NB4 (cell line): Measurements from ENCODE around the gene ZNF154.
A peak's percentile ranks its signal among the peaks of the same experiment; 100 is the strongest.
"Not testable (repeated sequence)": the region's sequence is repeated elsewhere in the genome, so short reads cannot be mapped to it uniquely, and the experiment has no call there.

Source experiments
- DNase-seq: peaks from one replicate; pipeline ENCODE4 v3.0.0; 2010; ENCODE audit warnings: low read depth
- H3K4me3 ChIP-seq: one replicate; pipeline ENCODE4 v1.5.1; 2011; ENCODE audit warnings: mild to moderate bottlenecking, low read depth, low read length, moderate library complexity
- MYC ChIP-seq: IDR thresholded peaks from 2 replicates; pipeline ENCODE4 v1.6.1; 2011; ENCODE audit warnings: low read depth, low read length
- POLR2A ChIP-seq: IDR thresholded peaks from 2 replicates; pipeline ENCODE4 v1.6.1; 2011; ENCODE audit warnings: mild to moderate bottlenecking; ENCODE audit not compliant: insufficient read length; ENCODE audit errors: extremely low read depth
- TF ChIP-seq, protein P1 (sequence below): IDR thresholded peaks from 2 replicates; pipeline ENCODE4 v1.6.1; 2011; ENCODE audit warnings: low read depth, low read length
- TF ChIP-seq, protein P2 (sequence below): IDR thresholded peaks from one replicate; pipeline ENCODE4 v1.5.1; 2012; ENCODE audit warnings: low read depth, low read length

The ZNF154 gene

DNA sequence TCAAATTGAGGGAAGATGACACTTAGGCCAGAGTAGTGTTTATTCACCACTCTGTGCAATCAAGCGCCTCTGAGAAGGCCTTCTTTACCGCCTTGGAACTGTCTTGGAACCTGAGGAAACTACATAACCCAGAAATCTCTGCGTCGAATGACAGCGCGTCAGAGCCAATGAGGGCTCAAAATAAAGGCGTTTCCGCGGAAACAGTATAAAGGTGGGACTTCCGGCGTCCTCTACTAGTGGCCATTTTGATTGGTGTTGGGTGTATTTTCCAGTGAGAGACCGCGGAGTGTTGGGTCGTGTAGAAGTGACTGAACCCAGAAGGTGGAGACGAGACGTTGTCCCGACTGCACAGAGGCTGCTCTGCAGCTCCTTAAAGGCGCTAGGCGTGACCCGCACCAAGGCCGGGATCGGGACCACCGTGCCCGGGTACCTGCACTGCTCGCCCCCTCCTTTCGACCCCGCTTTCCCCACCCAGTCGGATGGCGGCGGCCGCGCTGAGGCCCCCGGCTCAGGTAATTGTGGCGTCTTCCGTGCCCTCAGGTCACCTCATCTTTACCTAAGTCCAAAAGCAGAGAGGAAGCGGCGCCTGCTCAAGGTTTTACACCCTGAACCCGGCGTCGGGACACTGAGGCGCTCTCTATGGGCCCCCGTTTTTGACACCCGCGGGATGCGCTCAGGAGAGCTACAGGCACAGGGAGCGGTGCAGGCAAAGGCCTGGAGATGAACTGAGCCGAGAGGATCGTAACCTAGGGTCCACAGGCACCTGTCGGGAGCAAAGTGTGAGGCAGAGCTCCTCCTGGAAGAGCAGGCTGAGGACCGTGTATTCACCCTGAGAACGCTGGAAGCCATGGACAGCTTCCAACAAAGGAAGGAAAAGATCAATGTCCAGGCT, 37.8 kb upstream of the ZNF154 start, which contains the start of gene ZNF776:
Gene ZNF776 (plus strand): TSS at position 236 of the 892 bp plus-strand sequence. CDS start 244 bp downstream, at position 480.
- H3K4me3 ChIP-seq = peak within 1 kb of the TSS; percentile 84
- DNase-seq = peak; percentile 86
- peak; percentile 38; the same call in 1 of the 2 replicates for TF ChIP-seq MYC
- peak; percentile 61 for TF ChIP-seq POLR2A
- TF ChIP-seq, protein P1, sequence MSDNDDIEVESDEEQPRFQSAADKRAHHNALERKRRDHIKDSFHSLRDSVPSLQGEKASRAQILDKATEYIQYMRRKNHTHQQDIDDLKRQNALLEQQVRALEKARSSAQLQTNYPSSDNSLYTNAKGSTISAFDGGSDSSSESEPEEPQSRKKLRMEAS = peak; percentile 33; the same call in 1 of the 2 replicates
- TF ChIP-seq, protein P2, sequence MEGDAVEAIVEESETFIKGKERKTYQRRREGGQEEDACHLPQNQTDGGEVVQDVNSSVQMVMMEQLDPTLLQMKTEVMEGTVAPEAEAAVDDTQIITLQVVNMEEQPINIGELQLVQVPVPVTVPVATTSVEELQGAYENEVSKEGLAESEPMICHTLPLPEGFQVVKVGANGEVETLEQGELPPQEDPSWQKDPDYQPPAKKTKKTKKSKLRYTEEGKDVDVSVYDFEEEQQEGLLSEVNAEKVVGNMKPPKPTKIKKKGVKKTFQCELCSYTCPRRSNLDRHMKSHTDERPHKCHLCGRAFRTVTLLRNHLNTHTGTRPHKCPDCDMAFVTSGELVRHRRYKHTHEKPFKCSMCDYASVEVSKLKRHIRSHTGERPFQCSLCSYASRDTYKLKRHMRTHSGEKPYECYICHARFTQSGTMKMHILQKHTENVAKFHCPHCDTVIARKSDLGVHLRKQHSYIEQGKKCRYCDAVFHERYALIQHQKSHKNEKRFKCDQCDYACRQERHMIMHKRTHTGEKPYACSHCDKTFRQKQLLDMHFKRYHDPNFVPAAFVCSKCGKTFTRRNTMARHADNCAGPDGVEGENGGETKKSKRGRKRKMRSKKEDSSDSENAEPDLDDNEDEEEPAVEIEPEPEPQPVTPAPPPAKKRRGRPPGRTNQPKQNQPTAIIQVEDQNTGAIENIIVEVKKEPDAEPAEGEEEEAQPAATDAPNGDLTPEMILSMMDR = no peak

DNA sequence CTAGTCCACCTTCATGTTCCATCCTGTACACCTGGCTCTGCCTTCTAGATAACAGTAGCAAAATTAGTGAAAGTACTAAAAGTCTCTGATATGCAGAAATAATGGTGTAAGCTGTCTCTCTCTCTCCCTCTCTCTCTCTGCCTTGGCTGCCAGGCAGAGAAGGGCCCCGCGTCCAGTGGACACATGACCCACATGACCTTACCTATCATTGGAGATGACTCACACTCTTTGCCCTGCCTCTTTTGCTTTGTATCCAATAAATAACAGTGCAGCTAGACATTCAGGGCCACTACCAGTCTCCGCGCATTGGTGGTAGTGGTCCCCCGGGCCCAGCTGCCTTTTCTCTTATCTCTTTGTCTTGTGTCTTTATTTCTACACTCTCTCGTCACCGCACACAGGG, 29.8 kb upstream of the ZNF154 start:
- not testable (repeated sequence) for DNase-seq, H3K4me3 ChIP-seq

DNA sequence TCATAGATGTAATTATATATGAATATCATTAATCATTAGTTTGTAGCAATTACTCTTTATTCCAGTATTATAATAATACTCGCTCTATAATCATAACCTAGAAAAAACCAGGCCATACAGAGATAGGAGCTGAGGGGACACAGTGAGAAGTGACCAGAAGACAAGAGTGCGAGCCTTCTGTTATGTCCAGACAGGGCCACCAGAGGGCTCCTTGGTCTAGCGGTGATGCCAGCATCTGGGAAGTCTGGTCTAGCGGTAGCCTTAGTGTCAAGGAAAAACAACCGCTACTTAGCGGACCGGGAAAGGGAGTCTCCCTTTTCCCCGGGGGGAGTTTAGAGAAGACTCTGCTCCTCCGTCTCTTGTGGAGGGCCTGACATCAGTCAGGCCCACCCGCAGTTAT, 29.3 kb upstream of the ZNF154 start:
- not testable (repeated sequence) for H3K4me3 ChIP-seq, DNase-seq

DNA sequence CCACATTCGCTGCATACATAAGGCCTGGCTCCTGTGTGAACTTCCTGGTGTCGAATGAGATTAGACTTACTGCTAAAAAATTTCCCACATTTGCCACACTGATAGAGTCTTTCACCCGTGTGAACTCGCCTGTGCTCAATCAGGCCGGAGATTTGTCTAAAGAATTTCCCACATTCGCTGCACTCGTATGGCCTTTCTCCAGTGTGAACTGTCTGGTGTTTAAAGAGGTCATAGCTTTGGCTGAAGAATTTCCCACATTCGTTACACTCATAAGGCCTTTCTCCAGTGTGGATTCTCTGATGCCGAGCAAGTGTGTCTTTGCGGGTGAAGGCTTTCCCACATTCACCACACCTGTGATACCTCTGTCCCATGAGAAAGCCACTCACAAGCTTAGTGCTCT, 11.9 kb upstream of the ZNF154 start:
- no peak for TF ChIP-seq POLR2A
- TF ChIP-seq, protein P1 = no peak
- TF ChIP-seq, protein P2 = no peak
- no peak for TF ChIP-seq MYC
- no peak for DNase-seq
- no peak overlapping the region for H3K4me3 ChIP-seq

DNA sequence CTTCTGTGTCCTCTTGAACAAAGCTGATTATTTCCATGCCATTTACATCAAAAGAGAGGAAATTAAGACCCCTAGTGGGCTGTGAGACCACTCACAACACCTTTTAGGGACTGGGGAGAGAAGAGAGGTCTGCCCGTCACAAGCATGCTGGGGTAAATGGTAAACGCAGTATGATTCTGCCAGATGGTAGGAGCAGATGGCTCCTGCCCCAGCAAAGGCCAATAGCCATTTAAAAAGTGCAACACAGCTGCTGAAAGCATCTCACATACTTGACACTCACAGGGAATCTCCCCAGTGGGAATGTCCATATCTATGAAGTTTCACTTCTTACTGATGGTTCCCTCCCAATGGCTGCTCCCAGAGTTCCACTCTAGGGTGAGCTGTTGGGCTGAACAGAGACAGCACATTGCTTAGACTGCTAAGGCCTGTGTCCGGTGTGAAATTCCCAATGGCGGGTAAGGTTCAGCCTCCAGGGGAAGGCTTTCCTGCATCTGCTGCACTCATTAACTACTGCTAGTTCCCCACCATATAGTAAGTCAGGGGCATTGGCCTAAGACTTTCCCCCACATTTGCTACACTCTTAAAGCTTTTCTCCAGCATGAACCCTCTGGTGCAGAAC, 11.0 kb upstream of the ZNF154 start:
- DNase-seq = no peak
- TF ChIP-seq, protein P1 = no peak
- TF ChIP-seq, protein P2 = no peak
- TF ChIP-seq MYC = no peak
- TF ChIP-seq POLR2A = no peak
- H3K4me3 ChIP-seq = no peak overlapping the region

DNA sequence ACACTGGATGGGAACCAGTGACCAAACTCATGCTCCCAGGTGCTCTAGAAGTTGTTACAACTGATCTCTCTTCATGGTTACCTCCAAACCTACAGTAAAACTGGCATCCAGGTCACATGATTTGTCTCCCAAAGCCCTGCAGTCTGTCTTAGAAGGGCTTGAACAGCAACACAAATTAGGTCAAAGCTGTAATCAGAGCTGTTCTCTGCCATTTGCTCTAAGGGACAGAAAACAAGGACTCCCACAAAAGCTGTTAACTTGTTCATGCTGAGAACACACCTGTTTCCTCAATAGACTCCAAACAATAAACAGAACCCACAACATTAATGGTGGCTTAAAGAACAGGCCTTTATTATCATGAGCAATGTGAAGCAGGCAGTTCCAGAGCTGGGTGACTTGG, 10.4 kb upstream of the ZNF154 start:
- no peak overlapping the region for H3K4me3 ChIP-seq
- TF ChIP-seq, protein P1 = no peak
- no peak for TF ChIP-seq POLR2A
- no peak for TF ChIP-seq MYC
- TF ChIP-seq, protein P2 = no peak
- DNase-seq = no peak

DNA sequence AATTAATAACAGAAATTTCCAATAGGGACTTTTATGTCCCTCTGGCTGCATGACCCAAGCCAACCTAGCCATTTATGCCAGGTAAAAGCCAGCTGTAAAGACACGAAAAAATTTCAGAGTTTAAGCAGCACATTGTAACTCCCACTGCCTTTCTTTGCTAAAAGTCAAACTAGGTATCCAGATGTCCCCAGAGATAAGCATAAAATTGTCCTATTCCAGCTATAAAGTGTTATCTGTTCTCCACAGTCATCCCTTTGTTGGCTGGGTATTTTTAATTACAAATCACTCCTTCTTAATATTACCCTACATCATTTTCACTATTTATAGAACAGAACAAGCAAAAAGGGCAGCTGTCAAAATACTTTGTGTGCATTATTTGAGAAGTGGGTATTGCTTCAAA, 3.2 kb upstream of the ZNF154 start:
- H3K4me3 ChIP-seq = no peak overlapping the region
- TF ChIP-seq, protein P1 = no peak
- TF ChIP-seq, protein P2 = no peak
- no peak for TF ChIP-seq MYC
- TF ChIP-seq POLR2A = no peak
- no peak for DNase-seq
